Thoracic aorta (tissue), 2 donors: ENCODE results near the gene CCDC136. TPM values are rescaled to one million over a fixed set of nuclear protein-coding genes. Genes with fewer than 3 reads are reported as not detected.

ENCODE experiments used
- ATAC-seq: fragments of 150-250 bp; one replicate; pipeline ENCODE4 v1.8.0; 2017; ENCODE audit warnings: low read depth; ENCODE audit not compliant: insufficient number of reproducible peaks, low FRiP score
- DNase-seq: peaks from one replicate; pipeline ENCODE4 v3.0.0-alpha.2; 2020; ENCODE audit warnings: low spot score
- H3K27ac ChIP-seq, 2 donors: fragments of 200-600 bp; sonication (generic); 1 replicate in 1 of 2; 2 replicates in 1 of 2; pipeline ENCODE4 v1.5.1; 2016; ENCODE audit warnings: mild to moderate bottlenecking in 2 of 2, moderate library complexity in 2 of 2
- H3K27me3 ChIP-seq: fragments of 200-600 bp; sonication (generic); replicated peaks from 2 replicates; pipeline ENCODE4 v1.6.0; 2016; ENCODE audit warnings: mild to moderate bottlenecking; ENCODE audit not compliant: insufficient read depth
- H3K36me3 ChIP-seq: fragments of 200-600 bp; sonication (generic); one replicate; pipeline ENCODE4 v1.5.1; 2016
- H3K4me1 ChIP-seq, 2 donors: fragments of 200-600 bp; sonication (generic); 1 replicate in 1 of 2; 2 replicates in 1 of 2; pipeline versions ENCODE4 v1.5.1 to v1.6.0; 2016; ENCODE audit warnings: low read depth in 2 of 2, mild to moderate bottlenecking in 1 of 2; ENCODE audit not compliant: control insufficient read depth in 1 of 2
- H3K4me3 ChIP-seq: fragments of 200-600 bp; sonication (generic); 2 replicates; pipeline ENCODE4 v1.5.1; 2016; ENCODE audit warnings: mild to moderate bottlenecking
- H3K9me3 ChIP-seq: fragments of 200-600 bp; sonication (generic); 2 replicates; pipeline ENCODE4 v1.5.1; 2016
- CTCF ChIP-seq: fragments of 200-600 bp; sonication (generic); IDR thresholded peaks from one replicate; pipeline ENCODE4 v1.5.1; 2019; ENCODE audit warnings: antibody characterized with exemption
- total RNA-seq, 2 donors: library from RNA; depleted of rRNA; stranded (reverse); fragments of >200 nt; gene quantifications; one replicate each; pipeline versions ENCODE4 v1.1.0 to v1.2.3, GENCODE V29; 2016

Gene CCDC136
- total RNA-seq, 2 donors from 2014 or later = 29.3 to 34.7 TPM

- DNase-seq (no peak), ATAC-seq (no peak)
- Histone ChIP-seq H3K27ac (no peak overlapping the region), H3K9me3 (no peaks in the 10 kb centered on the region), H3K27me3 (no peaks in the 10 kb centered on the region), H3K4me1 (no peaks in the 10 kb centered on the region), H3K36me3 (no peaks in the 10 kb centered on the region), H3K4me3 (no peak overlapping the region)
- no peak for TF ChIP-seq CTCF
These were observed 30.0 kb downstream of the CCDC136 start for GRCh38 chr7:128821724-128822123.

GRCh38 chr7:128826512-128826911 lies 34.7 kb downstream of the CCDC136 start:
- Histone ChIP-seq H3K4me3 (no peak overlapping the region), H3K27ac (peak overlapping the region; percentile 81 to 97), H3K36me3 (no peaks in the 10 kb centered on the region), H3K9me3 (no peaks in the 10 kb centered on the region), H3K4me1 (peaks cover 18 to 31% of the 10 kb centered on the region in 2 donors), H3K27me3 (no peaks in the 10 kb centered on the region)
- no peak for ATAC-seq
- no peak for TF ChIP-seq CTCF
- DNase-seq = no peak

GRCh38 chr7:128826916-128827247 lies 35.1 kb downstream of the CCDC136 start:
- no peaks in the 10 kb centered on the region for H3K9me3 ChIP-seq

GRCh38 chr7:128827248-128827958 lies 35.6 kb downstream of the CCDC136 start:
- DNase-seq (no peak), ATAC-seq (peak; percentile 31)
- peaks cover 18 to 35% of the 10 kb centered on the region in 2 donors for H3K4me1 ChIP-seq
- H3K27me3 ChIP-seq = no peaks in the 10 kb centered on the region
- no peak for TF ChIP-seq CTCF
- H3K4me3 ChIP-seq = peak overlapping the region; percentile 23
- peak overlapping the region; percentile 81 to 97 for H3K27ac ChIP-seq
- no peaks in the 10 kb centered on the region for H3K36me3 ChIP-seq
- H3K9me3 ChIP-seq = no peaks in the 10 kb centered on the region

More at GRCh38 chr7:128826916-128827247, 35.1 kb downstream of the CCDC136 start:
- peak overlapping the region; percentile 81 to 97 for H3K27ac ChIP-seq
- no peaks in the 10 kb centered on the region for H3K36me3 ChIP-seq
- no peak for ATAC-seq
- no peak for TF ChIP-seq CTCF
- DNase-seq = no peak
- no peaks in the 10 kb centered on the region for H3K27me3 ChIP-seq
- peaks cover 18 to 31% of the 10 kb centered on the region in 2 donors for H3K4me1 ChIP-seq
- H3K4me3 ChIP-seq = no peak overlapping the region

- DNase-seq = no peak
- Histone ChIP-seq H3K27ac (peak overlapping the region; percentile 81 to 97), H3K4me1 (peaks cover 24 to 42% of the 10 kb centered on the region in 2 donors), H3K9me3 (no peaks in the 10 kb centered on the region), H3K4me3 (peak overlapping the region; percentile 23), H3K27me3 (no peaks in the 10 kb centered on the region), H3K36me3 (no peaks in the 10 kb centered on the region)
- ATAC-seq = no peak
- no peak for TF ChIP-seq CTCF
These were observed 36.4 kb downstream of the CCDC136 start for GRCh38 chr7:128827971-128828711.
